ENCODE results near the gene MOB3B. TPM values are rescaled to one million over a fixed set of nuclear protein-coding genes. Genes with fewer than 3 reads are reported as not detected.
A peak's percentile ranks its signal among the peaks of the same experiment; 100 is the strongest.

MOB3B gene
- total RNA-seq, 1 experiment from 2014 or later, result 2.6 TPM

DNA sequence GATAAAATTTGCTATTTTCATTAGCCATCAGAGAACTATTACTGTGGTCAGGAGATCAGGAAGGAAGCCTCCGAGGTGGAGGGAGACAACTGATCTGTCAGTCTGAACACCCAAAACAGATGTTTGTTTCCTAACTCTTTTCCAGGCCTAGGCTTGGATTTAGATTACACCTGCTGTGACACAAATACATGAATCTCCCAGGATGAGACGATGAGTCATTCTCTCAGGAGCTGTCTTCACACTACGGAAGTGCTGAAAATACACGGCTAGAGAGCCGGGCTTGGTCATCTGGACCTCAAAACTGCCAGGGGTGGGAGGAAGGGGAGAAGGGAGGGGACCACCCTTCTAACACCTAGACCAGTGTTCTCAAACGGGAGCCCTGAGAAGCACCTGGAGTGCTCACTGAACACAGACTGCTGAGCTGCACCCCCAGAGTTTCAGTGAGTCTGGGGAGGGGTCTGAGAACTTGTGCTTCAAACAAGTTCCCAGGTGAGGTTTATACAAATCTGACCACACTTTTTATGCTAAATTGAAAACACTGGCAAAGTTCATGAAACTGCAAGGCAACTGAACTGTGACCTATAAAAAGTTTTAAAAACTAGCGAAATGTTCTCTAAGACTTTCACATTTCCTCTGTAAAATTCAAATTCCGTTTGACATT lies 152.3 kb downstream of the MOB3B start:
- ChIA-PET CTCF (no interaction called here), POLR2A (ENCODE audit: unreplicated experiment) (no interaction called here)
- no peak overlapping the region for H2AFZ ChIP-seq (ENCODE audit: low read length)
- no peaks in the 10 kb centered on the region for H3K9me2 ChIP-seq (replicated peaks; ENCODE audit: low read length)
- TF ChIP-seq EZH2phosphoT487 (IDR thresholded peaks at IDR 0.05; ENCODE audit: borderline replicate concordance, low read length), result no peak
- TF ChIP-seq, protein P1, sequence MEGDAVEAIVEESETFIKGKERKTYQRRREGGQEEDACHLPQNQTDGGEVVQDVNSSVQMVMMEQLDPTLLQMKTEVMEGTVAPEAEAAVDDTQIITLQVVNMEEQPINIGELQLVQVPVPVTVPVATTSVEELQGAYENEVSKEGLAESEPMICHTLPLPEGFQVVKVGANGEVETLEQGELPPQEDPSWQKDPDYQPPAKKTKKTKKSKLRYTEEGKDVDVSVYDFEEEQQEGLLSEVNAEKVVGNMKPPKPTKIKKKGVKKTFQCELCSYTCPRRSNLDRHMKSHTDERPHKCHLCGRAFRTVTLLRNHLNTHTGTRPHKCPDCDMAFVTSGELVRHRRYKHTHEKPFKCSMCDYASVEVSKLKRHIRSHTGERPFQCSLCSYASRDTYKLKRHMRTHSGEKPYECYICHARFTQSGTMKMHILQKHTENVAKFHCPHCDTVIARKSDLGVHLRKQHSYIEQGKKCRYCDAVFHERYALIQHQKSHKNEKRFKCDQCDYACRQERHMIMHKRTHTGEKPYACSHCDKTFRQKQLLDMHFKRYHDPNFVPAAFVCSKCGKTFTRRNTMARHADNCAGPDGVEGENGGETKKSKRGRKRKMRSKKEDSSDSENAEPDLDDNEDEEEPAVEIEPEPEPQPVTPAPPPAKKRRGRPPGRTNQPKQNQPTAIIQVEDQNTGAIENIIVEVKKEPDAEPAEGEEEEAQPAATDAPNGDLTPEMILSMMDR (conservative IDR thresholded peaks at IDR 0.05; ENCODE audit: low read depth, low read length), result no peak
- no peak for TF ChIP-seq EZH2 (IDR thresholded peaks at IDR 0.05; ENCODE audit: low read length, unreplicated experiment)
- no TSS peak for BruUV-seq (replicated peaks)
- intact Hi-C loops (cut with micrococcal nuclease), result no loop called here
- H3K79me2 ChIP-seq (ENCODE audit: low read length), result no peaks in the 10 kb centered on the region
- no peaks in the 10 kb centered on the region; the same call in 1 of the 2 replicates for H3K4me1 ChIP-seq (ENCODE audit: insufficient read depth, low read length)
- H3K4me2 ChIP-seq (ENCODE audit: low read length), result no peak overlapping the region
- no peak overlapping the region for H3K4me3 ChIP-seq (ENCODE audit: low read length)
- H3K9ac ChIP-seq (ENCODE audit: low read length), result no peak overlapping the region
- no peaks in the 10 kb centered on the region for H4K20me1 ChIP-seq (ENCODE audit: low read length)
- no peaks in the 10 kb centered on the region for H3F3A ChIP-seq (ENCODE audit: low read length, unreplicated experiment)
- DNase-seq, result peak; percentile 38
- H3K27ac ChIP-seq (ENCODE audit: low read length), result no peak overlapping the region
- ATAC-seq, result peak; percentile 48; the same call in 1 of the 2 replicates
- H3K9me3 ChIP-seq (ENCODE audit: low read length), result no peaks in the 10 kb centered on the region
- H3K27me3 ChIP-seq (ENCODE audit: low read length), result no peaks in the 10 kb centered on the region
- no peaks in the 10 kb centered on the region for H3K36me3 ChIP-seq (ENCODE audit: low read depth, low read length)

DNA sequence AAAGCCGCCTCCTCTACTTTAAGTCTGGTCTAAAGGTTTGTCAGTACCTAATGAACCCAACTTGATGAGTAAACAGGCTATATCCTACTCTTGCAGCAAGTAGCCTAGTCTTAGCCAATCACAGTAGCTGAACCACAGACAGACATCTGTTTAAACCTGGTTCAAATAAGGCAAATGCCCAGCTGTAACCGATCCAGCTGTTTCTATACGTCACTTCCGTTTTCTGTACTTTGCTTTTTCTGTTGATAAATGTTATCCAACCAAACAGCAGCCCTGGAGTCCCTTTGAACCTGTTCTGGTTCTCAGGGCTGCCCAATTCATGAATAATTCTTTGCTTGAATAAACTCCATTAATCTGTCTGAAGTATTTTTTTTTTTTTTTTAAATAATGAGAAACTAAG lies 155.8 kb downstream of the MOB3B start:
- Histone ChIP-seq H3K4me3 (ENCODE audit: low read length) (no peak overlapping the region), H3K9me2 (replicated peaks; ENCODE audit: low read length) (no peaks in the 10 kb centered on the region), H3F3A (ENCODE audit: low read length, unreplicated experiment) (no peaks in the 10 kb centered on the region), H3K9ac (ENCODE audit: low read length) (no peak overlapping the region), H3K36me3 (ENCODE audit: low read depth, low read length) (no peaks in the 10 kb centered on the region), H3K27me3 (ENCODE audit: low read length) (no peaks in the 10 kb centered on the region), H3K9me3 (ENCODE audit: low read length) (no peaks in the 10 kb centered on the region), H2AFZ (ENCODE audit: low read length) (no peak overlapping the region), H3K4me1 (ENCODE audit: insufficient read depth, low read length) (peaks cover 13% of the 10 kb centered on the region), H3K27ac (ENCODE audit: low read length) (no peak overlapping the region), H4K20me1 (ENCODE audit: low read length) (no peaks in the 10 kb centered on the region), H3K79me2 (ENCODE audit: low read length) (no peaks in the 10 kb centered on the region), H3K4me2 (ENCODE audit: low read length) (no peak overlapping the region)
- intact Hi-C loops (cut with micrococcal nuclease), result no loop called here
- ATAC-seq, result no peak
- ChIA-PET POLR2A (ENCODE audit: unreplicated experiment) (no interaction called here), CTCF (no interaction called here)
- no TSS peak for BruUV-seq (replicated peaks)
- TF ChIP-seq EZH2phosphoT487 (IDR thresholded peaks at IDR 0.05; ENCODE audit: borderline replicate concordance, low read length) (no peak), EZH2 (IDR thresholded peaks at IDR 0.05; ENCODE audit: low read length, unreplicated experiment) (no peak)
- TF ChIP-seq, protein P1 (conservative IDR thresholded peaks at IDR 0.05; ENCODE audit: low read depth, low read length), result no peak
- DNase-seq, result no peak

DNA sequence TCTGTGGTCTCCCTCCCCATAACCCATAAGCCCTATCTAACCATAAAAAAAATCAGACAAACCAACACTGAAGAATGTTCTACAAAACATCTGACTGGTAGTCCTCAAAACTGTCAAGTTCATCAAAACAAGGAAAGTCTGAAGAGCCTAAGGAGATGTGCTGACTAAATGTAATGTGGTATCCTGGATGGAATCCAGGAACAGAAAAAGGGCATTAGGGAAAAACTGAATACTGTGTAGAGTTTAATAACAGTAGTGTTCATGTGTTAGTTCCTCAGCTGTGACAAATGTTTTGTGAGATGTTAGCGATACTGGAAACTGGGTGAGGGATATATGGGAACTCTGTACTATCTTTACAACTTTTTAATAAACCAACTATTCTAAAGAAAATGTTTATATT lies 157.0 kb downstream of the MOB3B start:
- H3K9ac ChIP-seq (ENCODE audit: low read length), result no peak overlapping the region
- no peaks in the 10 kb centered on the region for H3F3A ChIP-seq (ENCODE audit: low read length, unreplicated experiment)
- no peaks in the 10 kb centered on the region for H3K27me3 ChIP-seq (ENCODE audit: low read length)
- H3K27ac ChIP-seq (ENCODE audit: low read length), result no peak overlapping the region
- H3K9me2 ChIP-seq (replicated peaks; ENCODE audit: low read length), result no peaks in the 10 kb centered on the region
- ChIA-PET CTCF (no interaction called here), POLR2A (ENCODE audit: unreplicated experiment) (no interaction called here)
- intact Hi-C loops (cut with micrococcal nuclease), result no loop called here
- no TSS peak for BruUV-seq (replicated peaks)
- H3K4me1 ChIP-seq (ENCODE audit: insufficient read depth, low read length), result peaks cover 13% of the 10 kb centered on the region
- H3K79me2 ChIP-seq (ENCODE audit: low read length), result no peaks in the 10 kb centered on the region
- H2AFZ ChIP-seq (ENCODE audit: low read length), result no peak overlapping the region
- no peak overlapping the region for H3K4me2 ChIP-seq (ENCODE audit: low read length)
- H3K4me3 ChIP-seq (ENCODE audit: low read length), result no peak overlapping the region
- no peaks in the 10 kb centered on the region for H3K9me3 ChIP-seq (ENCODE audit: low read length)
- ATAC-seq, result no peak
- no peak for DNase-seq
- TF ChIP-seq, protein P1 (conservative IDR thresholded peaks at IDR 0.05; ENCODE audit: low read depth, low read length), result no peak
- no peaks in the 10 kb centered on the region for H3K36me3 ChIP-seq (ENCODE audit: low read depth, low read length)
- H4K20me1 ChIP-seq (ENCODE audit: low read length), result no peaks in the 10 kb centered on the region

All from PC-3 (cell line).